BLaER1 treated with 17β-estradiol and CSF1 and Interleukin-3, amounts not matched to agents 10 nM and 100 nM (cell line): ENCODE measurements around the gene PDE1C.

ENCODE experiments used
- H3K27ac ChIP-seq, 11 experiments: shearing (Covaris generic); formaldehyde crosslinking; 2 replicates each; pipeline ENCODE4 v1.8.1; 2022
- H3K27me3 ChIP-seq, 11 experiments: shearing (Covaris generic); formaldehyde crosslinking; 2 replicates each; pipeline ENCODE4 v1.8.1; 2022
- H3K36me3 ChIP-seq, 11 experiments: shearing (Covaris generic); formaldehyde crosslinking; 2 replicates each; pipeline ENCODE4 v1.8.1; 2022
- H3K4me1 ChIP-seq, 10 experiments: shearing (Covaris generic); formaldehyde crosslinking; 2 replicates each; pipeline ENCODE4 v1.8.1; 2022
- H3K4me2 ChIP-seq, 11 experiments: shearing (Covaris generic); formaldehyde crosslinking; 2 replicates each; pipeline ENCODE4 v1.8.1; 2022
- H3K4me3 ChIP-seq, 10 experiments: shearing (Covaris generic); formaldehyde crosslinking; 2 replicates each; pipeline ENCODE4 v1.8.1; 2022
- H3K9ac ChIP-seq, 11 experiments: shearing (Covaris generic); formaldehyde crosslinking; 2 replicates each; pipeline ENCODE4 v1.8.1; 2022
- H3K9me3 ChIP-seq, 11 experiments: shearing (Covaris generic); formaldehyde crosslinking; replicated peaks in 1 of 11; 2 replicates each; pipeline ENCODE4 v1.8.1; 2022
- H4K20me1 ChIP-seq, 11 experiments: shearing (Covaris generic); formaldehyde crosslinking; 2 replicates each; pipeline ENCODE4 v1.8.1; 2022
- Cebpa-rat ChIP-seq, 11 experiments: shearing (Covaris generic); IDR thresholded peaks; 2 replicates each; pipeline ENCODE4 v1.8.1; 2022

The PDE1C gene

DNA sequence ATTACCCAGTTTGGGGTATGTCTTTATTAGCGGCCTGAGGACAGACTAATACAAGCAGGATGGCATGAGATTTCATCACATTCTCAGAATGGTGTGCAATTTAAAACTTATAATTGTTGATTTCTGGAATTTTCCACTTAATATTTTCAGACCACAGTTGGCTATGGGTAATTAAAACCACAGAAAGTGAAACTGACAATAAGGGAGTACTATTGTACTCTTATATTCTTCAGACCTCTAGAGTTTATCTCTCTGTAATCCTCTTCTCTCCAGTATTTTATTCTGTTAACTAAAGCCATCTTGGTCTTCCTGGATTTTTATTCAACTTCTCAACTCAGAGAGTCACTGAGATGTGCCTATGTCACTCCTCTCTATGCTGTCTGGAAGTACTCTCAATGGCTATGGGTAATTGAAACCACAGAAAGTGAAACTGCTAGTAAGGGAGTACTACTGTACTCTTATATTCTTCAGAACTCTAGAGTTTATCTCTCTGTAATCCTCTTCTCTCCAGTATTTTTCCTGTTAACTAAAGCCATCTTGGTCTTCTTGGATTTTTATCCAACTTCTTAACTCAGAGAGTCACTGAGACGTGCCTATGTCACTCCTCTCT is 264.9 kb downstream of the PDE1C start:
- Histone ChIP-seq H3K4me3 (no peak overlapping the region; a peak in 1 of 20 replicates), H3K4me1 (peaks cover 0 to 51% (median 19%) of the 10 kb centered on the region in 10 experiments; a peak in 14 of 20 replicates), H3K27ac (peak overlapping the region in 9 of 11 experiments; percentile 11 to 70 (median 43); a peak in 15 of 22 replicates), H3K27me3 (no peaks in the 10 kb centered on the region), H3K4me2 (peak overlapping the region in 7 of 11 experiments; percentile 3 to 88 (median 54); a peak in 12 of 22 replicates), H3K9ac (peak overlapping the region in 1 of 11 experiments; percentile 60; a peak in 1 of 22 replicates), H3K9me3 (peaks cover 0 to 29% (median 0%) of the 10 kb centered on the region in 11 experiments; a peak in 8 of 22 replicates), H4K20me1 (no peaks in the 10 kb centered on the region), H3K36me3 (no peaks in the 10 kb centered on the region)
- no peak for TF ChIP-seq Cebpa-rat (IDR thresholded peaks at IDR 0.05)

DNA sequence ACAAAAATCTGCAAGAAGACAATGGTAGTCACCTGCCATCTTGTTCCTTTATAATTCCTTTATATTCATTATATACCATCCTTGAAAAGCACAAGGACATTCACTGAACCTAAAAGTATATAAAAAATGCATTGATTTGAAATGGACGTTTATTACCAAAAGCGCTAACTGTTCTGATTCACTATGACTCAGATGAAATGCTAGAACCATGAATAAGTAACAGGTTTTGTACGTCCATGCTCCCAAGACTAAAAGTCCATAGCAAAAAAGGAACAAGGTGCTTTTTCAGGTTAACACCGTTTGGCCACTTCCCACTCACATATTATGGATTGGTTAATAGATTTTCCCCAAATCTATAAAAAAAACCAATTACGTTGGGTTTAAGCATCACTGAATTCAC is 273.8 kb downstream of the PDE1C start:
- H3K4me2 ChIP-seq, result no peak overlapping the region
- no peak overlapping the region for H3K27ac ChIP-seq
- no peak overlapping the region for H3K9ac ChIP-seq
- H3K4me1 ChIP-seq, result no peaks in the 10 kb centered on the region
- TF ChIP-seq Cebpa-rat (IDR thresholded peaks at IDR 0.05), result no peak
- H3K9me3 ChIP-seq, result peaks cover 0 to 8% (median 0%) of the 10 kb centered on the region in 11 experiments; a peak in 4 of 22 replicates
- no peaks in the 10 kb centered on the region for H4K20me1 ChIP-seq
- H3K4me3 ChIP-seq, result no peak overlapping the region
- H3K36me3 ChIP-seq, result no peaks in the 10 kb centered on the region
- no peaks in the 10 kb centered on the region for H3K27me3 ChIP-seq

DNA sequence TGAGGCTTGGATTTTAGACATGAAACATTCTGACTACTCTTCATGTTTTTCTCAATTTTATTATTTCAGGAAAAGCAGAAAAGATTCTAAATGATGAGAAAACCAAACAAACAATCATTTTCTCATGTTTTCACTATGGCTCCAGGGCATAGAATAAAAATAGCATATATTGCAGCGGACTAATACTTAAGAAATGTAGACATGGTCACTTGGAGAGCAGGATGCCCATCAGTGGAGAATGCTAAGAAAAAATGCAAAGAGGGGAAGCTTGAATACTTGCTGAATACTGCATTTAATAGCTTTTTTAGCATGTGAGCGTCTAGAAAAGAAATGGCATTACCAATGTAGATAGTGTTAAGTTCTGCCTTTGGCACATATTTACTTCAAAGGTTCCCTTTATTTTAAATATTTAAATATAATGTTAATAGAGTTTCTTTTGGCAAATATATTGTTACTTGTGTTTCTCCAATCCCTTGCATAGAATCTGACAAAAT is 275.3 kb downstream of the PDE1C start:
- no peaks in the 10 kb centered on the region for H3K36me3 ChIP-seq
- peaks cover 0 to 23% (median 0%) of the 10 kb centered on the region in 11 experiments; a peak in 6 of 22 replicates for H3K9me3 ChIP-seq
- no peaks in the 10 kb centered on the region for H3K4me1 ChIP-seq
- no peaks in the 10 kb centered on the region for H4K20me1 ChIP-seq
- H3K9ac ChIP-seq, result no peak overlapping the region
- TF ChIP-seq Cebpa-rat (IDR thresholded peaks at IDR 0.05), result no peak
- no peak overlapping the region for H3K4me3 ChIP-seq
- no peaks in the 10 kb centered on the region for H3K27me3 ChIP-seq
- H3K4me2 ChIP-seq, result no peak overlapping the region
- no peak overlapping the region for H3K27ac ChIP-seq

DNA sequence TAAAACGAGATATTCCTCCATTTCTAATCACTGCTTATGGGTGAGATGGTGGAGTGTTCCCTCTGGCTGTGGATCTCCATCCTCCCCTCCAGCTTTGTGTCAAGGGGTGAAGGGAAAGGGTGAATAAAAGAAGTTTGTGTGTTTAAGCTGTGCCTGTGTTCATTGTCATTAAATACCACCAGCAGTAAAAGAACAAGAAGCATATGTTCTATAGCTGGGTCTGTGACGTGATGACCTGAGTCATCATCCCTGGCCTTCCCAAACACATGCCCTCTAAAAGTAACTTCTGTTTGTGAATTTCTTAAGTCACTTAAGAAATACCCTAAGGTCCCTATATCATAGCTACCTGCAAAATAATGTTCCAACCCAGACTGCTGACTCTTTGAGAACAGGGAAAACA is 278.3 kb downstream of the PDE1C start:
- no peaks in the 10 kb centered on the region for H3K27me3 ChIP-seq
- no peak overlapping the region for H3K4me2 ChIP-seq
- no peak for TF ChIP-seq Cebpa-rat (IDR thresholded peaks at IDR 0.05)
- H3K9me3 ChIP-seq, result peaks cover 0 to 23% (median 0%) of the 10 kb centered on the region in 11 experiments; a peak in 6 of 22 replicates
- no peaks in the 10 kb centered on the region for H3K4me1 ChIP-seq
- no peak overlapping the region for H3K4me3 ChIP-seq
- no peaks in the 10 kb centered on the region for H4K20me1 ChIP-seq
- H3K27ac ChIP-seq, result no peak overlapping the region
- H3K9ac ChIP-seq, result no peak overlapping the region
- no peaks in the 10 kb centered on the region for H3K36me3 ChIP-seq

DNA sequence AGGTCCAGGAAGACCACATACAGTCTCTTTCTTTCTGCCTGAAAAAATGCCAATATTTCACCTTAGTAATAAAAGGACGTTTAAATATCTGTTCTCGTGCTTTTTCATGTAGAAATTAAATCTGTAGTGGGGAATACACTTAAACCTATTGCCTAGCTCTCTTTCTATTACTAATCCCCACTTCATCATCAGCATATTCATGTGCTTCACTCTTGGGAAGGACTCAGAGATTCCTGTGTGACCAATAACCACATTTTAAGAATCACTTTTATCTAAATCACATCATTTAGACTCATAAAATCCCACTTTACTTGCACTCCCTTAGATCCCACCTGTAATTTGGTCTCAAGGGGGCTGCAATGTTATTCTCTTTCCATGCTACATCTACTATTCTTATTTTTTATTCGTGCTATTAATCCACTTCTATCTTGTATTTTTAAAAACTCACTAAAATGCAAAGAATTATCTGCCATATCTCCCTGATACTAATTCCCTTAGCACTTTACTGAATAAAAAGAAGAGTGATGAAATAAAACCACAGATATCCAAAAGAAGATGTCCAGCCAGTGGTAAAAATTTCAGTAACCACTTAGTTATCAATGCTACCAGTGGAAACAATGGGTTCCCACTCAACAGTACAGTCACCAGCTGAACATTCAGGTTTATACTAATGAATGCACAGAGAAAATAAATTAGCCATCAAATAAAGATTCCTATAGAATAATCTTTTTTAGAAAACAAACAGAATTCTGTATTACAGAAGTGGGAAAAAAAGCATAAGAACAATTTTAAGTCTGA is 281.1 kb downstream of the PDE1C start:
- no peak overlapping the region for H3K4me3 ChIP-seq
- no peak overlapping the region for H3K4me2 ChIP-seq
- H3K27ac ChIP-seq, result no peak overlapping the region
- H3K9me3 ChIP-seq, result peaks cover 0 to 23% (median 0%) of the 10 kb centered on the region in 11 experiments; a peak in 6 of 22 replicates
- TF ChIP-seq Cebpa-rat (IDR thresholded peaks at IDR 0.05), result no peak
- H4K20me1 ChIP-seq, result no peaks in the 10 kb centered on the region
- peaks cover 0 to 13% (median 0%) of the 10 kb centered on the region in 10 experiments; a peak in 4 of 20 replicates for H3K4me1 ChIP-seq
- H3K36me3 ChIP-seq, result no peaks in the 10 kb centered on the region
- no peak overlapping the region for H3K9ac ChIP-seq
- H3K27me3 ChIP-seq, result no peaks in the 10 kb centered on the region

DNA sequence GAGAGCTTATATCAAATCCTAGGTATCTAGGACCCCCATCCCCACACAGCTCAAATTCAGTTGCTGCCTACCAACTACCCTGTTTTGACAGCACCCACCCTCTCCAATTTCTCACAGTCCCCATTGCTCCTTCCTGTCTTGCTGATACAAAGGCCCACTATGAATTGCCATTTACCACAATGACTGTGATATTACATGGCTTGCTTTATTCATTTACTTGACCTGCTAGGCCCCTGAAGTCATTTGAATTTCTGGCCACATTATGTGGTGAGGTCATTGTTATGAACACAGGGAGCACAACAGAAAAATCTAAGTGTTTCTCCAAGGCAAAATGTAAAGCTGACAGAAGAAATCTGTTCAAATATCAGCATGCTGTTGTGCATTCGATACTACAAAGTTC is 281.8 kb downstream of the PDE1C start:
- no peak for TF ChIP-seq Cebpa-rat (IDR thresholded peaks at IDR 0.05)

DNA sequence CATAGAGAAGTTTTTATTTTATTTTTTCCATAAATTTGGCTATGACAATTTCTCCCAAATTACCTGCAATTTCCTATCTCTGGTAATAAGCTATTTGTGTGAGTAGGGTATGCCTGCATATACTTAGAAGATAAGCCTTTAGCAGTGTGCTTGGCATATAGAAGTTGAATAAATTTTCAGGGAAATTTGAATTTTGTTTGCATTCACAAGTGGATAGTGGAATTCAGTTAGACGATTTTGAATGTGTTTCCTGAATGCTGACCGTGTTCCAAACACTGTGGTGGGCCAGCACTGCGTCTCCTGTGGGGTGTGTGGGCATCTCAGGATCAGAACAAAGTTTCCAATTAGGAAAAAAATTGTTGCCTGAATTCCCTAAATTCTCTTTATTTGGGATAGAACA is 283.9 kb downstream of the PDE1C start:
- Histone ChIP-seq H3K4me2 (no peak overlapping the region), H3K9ac (no peak overlapping the region), H3K4me1 (peaks cover 0 to 32% (median 0%) of the 10 kb centered on the region in 10 experiments; a peak in 5 of 20 replicates), H3K9me3 (peaks cover 0 to 14% (median 0%) of the 10 kb centered on the region in 11 experiments; a peak in 6 of 22 replicates), H3K27ac (no peak overlapping the region), H3K36me3 (no peaks in the 10 kb centered on the region), H3K27me3 (no peaks in the 10 kb centered on the region), H4K20me1 (no peaks in the 10 kb centered on the region), H3K4me3 (no peak overlapping the region)
- no peak for TF ChIP-seq Cebpa-rat (IDR thresholded peaks at IDR 0.05)

More for the DNA sequence above, 281.8 kb downstream of the PDE1C start:
- H3K27me3 ChIP-seq, result no peaks in the 10 kb centered on the region
- peaks cover 0 to 23% (median 0%) of the 10 kb centered on the region in 11 experiments; a peak in 6 of 22 replicates for H3K9me3 ChIP-seq
- no peak overlapping the region for H3K27ac ChIP-seq
- H3K4me1 ChIP-seq, result peaks cover 0 to 19% (median 0%) of the 10 kb centered on the region in 10 experiments; a peak in 4 of 20 replicates
- no peak overlapping the region for H3K4me3 ChIP-seq
- no peak overlapping the region for H3K4me2 ChIP-seq
- H3K9ac ChIP-seq, result no peak overlapping the region
- H4K20me1 ChIP-seq, result no peaks in the 10 kb centered on the region
- no peaks in the 10 kb centered on the region for H3K36me3 ChIP-seq

DNA sequence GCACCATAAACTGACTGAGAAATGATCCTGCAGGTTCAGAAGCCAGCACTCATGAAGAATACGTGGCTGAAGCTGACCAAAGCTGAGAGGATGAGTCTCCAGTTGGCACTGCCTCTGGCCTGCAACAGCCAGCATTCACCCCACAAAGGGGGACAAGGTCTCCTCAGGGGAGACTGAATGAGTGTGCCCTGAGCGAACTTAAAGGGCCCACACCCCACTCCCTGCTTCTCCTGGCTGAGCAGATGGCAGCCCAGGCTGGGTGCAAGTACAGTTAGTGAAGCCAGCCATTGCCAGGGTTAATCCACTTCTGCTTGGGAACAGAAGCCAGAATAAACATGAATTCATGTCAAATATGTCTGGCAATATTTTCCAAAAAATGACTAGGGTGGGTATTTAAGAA is 285.1 kb downstream of the PDE1C start:
- Histone ChIP-seq H3K4me3 (no peak overlapping the region), H4K20me1 (no peaks in the 10 kb centered on the region), H3K36me3 (no peaks in the 10 kb centered on the region), H3K4me2 (peak overlapping the region in 2 of 11 experiments; percentile 26 to 27; a peak in 4 of 22 replicates), H3K27me3 (no peaks in the 10 kb centered on the region), H3K9ac (no peak overlapping the region), H3K9me3 (peaks cover 0 to 2% (median 0%) of the 10 kb centered on the region in 11 experiments; a peak in 3 of 22 replicates), H3K27ac (no peak overlapping the region), H3K4me1 (peaks cover 0 to 33% (median 0%) of the 10 kb centered on the region in 10 experiments; a peak in 6 of 20 replicates)
- no peak for TF ChIP-seq Cebpa-rat (IDR thresholded peaks at IDR 0.05)

DNA sequence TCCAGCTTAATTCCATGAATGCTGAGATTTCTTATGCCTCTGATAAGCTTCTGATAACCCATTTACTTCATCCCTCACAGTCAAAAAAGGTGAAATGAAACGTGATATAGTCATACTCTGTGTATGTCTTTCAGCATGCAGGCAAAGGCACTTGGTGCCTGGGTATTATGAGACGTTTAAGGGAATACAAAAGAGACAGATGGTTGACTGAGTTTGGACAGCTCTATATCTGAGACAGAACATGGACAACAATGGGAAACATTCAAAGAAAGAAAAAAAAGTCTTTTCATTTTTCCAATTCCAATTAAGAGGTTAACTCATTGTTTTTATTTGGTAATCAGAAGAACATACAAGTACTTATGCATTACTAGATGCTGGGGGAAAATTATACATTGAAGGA is 287.0 kb downstream of the PDE1C start:
- H3K4me2 ChIP-seq, result peak overlapping the region in 2 of 11 experiments; percentile 27 to 40; a peak in 3 of 22 replicates
- H3K27me3 ChIP-seq, result no peaks in the 10 kb centered on the region
- no peak overlapping the region for H3K27ac ChIP-seq
- H3K9ac ChIP-seq, result no peak overlapping the region
- no peaks in the 10 kb centered on the region for H3K9me3 ChIP-seq
- H3K36me3 ChIP-seq, result no peaks in the 10 kb centered on the region
- no peak overlapping the region for H3K4me3 ChIP-seq
- peaks cover 0 to 51% (median 6%) of the 10 kb centered on the region in 10 experiments; a peak in 11 of 20 replicates for H3K4me1 ChIP-seq
- TF ChIP-seq Cebpa-rat (IDR thresholded peaks at IDR 0.05), result no peak
- no peaks in the 10 kb centered on the region for H4K20me1 ChIP-seq
